ENCODE measurements around the gene EMCN. TPM values are rescaled to one million over a fixed set of nuclear protein-coding genes. Genes with fewer than 3 reads are reported as not detected.

The EMCN gene
- total RNA-seq: not detected in 2 replicates

GRCh38 chr4:100517864-100518341 is at the start of gene EMCN:
Gene EMCN (minus strand): TSS chr4:100518022. CDS start chr4:100517914, 108 bp downstream.

All from bronchial smooth muscle cell (primary cell).